GM21825 (cell line): ENCODE results near the gene OR8B8.
"Not testable (repeated sequence)": the region's sequence is repeated elsewhere in the genome, so short reads cannot be mapped to it uniquely, and the experiment has no call there.

Source experiments
- ATAC-seq: cut with Tn5 transposase; IDR thresholded peaks from one replicate; pipeline ENCODE4 v1.9.1; 2021; ENCODE audit warnings: mild to moderate bottlenecking, moderate library complexity; ENCODE audit not compliant: unreplicated experiment

The OR8B8 gene

GRCh38 chr11:124445646-124446150, at the start of gene OR8B8:
Gene OR8B8 (minus strand): TSS chr11:124445696. CDS start chr11:124441085, 4,611 bp downstream.
- ATAC-seq: no peak

GRCh38 chr11:124493016-124493655, 47.6 kb upstream of the OR8B8 start:
- no peak for ATAC-seq

GRCh38 chr11:124483422-124483821, 37.9 kb upstream of the OR8B8 start:
- no peak for ATAC-seq

GRCh38 chr11:124482362-124483147, 37.1 kb upstream of the OR8B8 start:
- no peak for ATAC-seq

- ATAC-seq: peak; percentile 70
Measured at GRCh38 chr11:124481365-124482323, 36.1 kb upstream of the OR8B8 start.

GRCh38 chr11:124479561-124479960, 34.1 kb upstream of the OR8B8 start:
- ATAC-seq: no peak

GRCh38 chr11:124475265-124475664, 29.8 kb upstream of the OR8B8 start:
- ATAC-seq: no peak

- no peak for ATAC-seq
Measured at GRCh38 chr11:124474779-124475178, 29.3 kb upstream of the OR8B8 start.

GRCh38 chr11:124474079-124474478, 28.6 kb upstream of the OR8B8 start:
- ATAC-seq: no peak

GRCh38 chr11:124473476-124473875, 28.0 kb upstream of the OR8B8 start:
- no peak for ATAC-seq

- no peak for ATAC-seq
Measured at GRCh38 chr11:124470561-124471227, 25.2 kb upstream of the OR8B8 start.

GRCh38 chr11:124467381-124467927, 22.0 kb upstream of the OR8B8 start:
- no peak for ATAC-seq

GRCh38 chr11:124465368-124465767, 19.9 kb upstream of the OR8B8 start:
- ATAC-seq: no peak

- no peak for ATAC-seq
Measured at GRCh38 chr11:124463990-124464389, 18.5 kb upstream of the OR8B8 start.

GRCh38 chr11:124463324-124463723, 17.8 kb upstream of the OR8B8 start:
- no peak for ATAC-seq

GRCh38 chr11:124460459-124460858, 15.0 kb upstream of the OR8B8 start:
- ATAC-seq: no peak

- ATAC-seq: not testable (repeated sequence)
Measured at GRCh38 chr11:124459379-124459778, 13.9 kb upstream of the OR8B8 start.

- ATAC-seq: no peak
Measured at GRCh38 chr11:124454552-124454951, 9.1 kb upstream of the OR8B8 start.

GRCh38 chr11:124446916-124447315, 1.4 kb upstream of the OR8B8 start:
- no peak for ATAC-seq

GRCh38 chr11:124442847-124443246, 2.6 kb downstream of the OR8B8 start:
- ATAC-seq: no peak
